C4-2B (cell line): ENCODE results near the gene RAG1.

Experiments
- CTCF ChIP-seq: fragments of 450-650 bp; conservative IDR thresholded peaks from 2 replicates; pipeline ENCODE4 v1.5.1; 2017; ENCODE audit warnings: mild to moderate bottlenecking
- ZFX ChIP-seq: fragments of 450-650 bp; IDR thresholded peaks from 2 replicates; pipeline ENCODE4 v1.6.1; 2017

GRCh38 chr11:36588099-36588498, 20.3 kb downstream of the RAG1 start:
- no peak for TF ChIP-seq CTCF
- TF ChIP-seq ZFX: no peak
